HG02798 (cell line): ENCODE results near the gene RMI2.

Experiments
- ATAC-seq: cut with Tn5 transposase; IDR thresholded peaks from one replicate; pipeline ENCODE4 v1.9.1; 2021; ENCODE audit warnings: mild to moderate bottlenecking; ENCODE audit not compliant: unreplicated experiment, poor library complexity

RMI2 gene

GRCh38 chr16:11309895-11310633 is 35.2 kb upstream of the RMI2 start:
- ATAC-seq: peak; percentile 48

GRCh38 chr16:11310634-11310977 is 34.7 kb upstream of the RMI2 start:
- ATAC-seq: no peak

GRCh38 chr16:11310997-11311561 is 34.2 kb upstream of the RMI2 start:
- peak; percentile 36 for ATAC-seq

- ATAC-seq: no peak
Observed at GRCh38 chr16:11312718-11313492, 32.4 kb upstream of the RMI2 start.

GRCh38 chr16:11313493-11314308 is 31.6 kb upstream of the RMI2 start:
- ATAC-seq: no peak

GRCh38 chr16:11314309-11314894 is 30.9 kb upstream of the RMI2 start:
- no peak for ATAC-seq

- ATAC-seq: no peak
Observed at GRCh38 chr16:11315510-11315909, 29.7 kb upstream of the RMI2 start.

- ATAC-seq: no peak
Observed at GRCh38 chr16:11316331-11317015, 28.8 kb upstream of the RMI2 start.

- ATAC-seq: no peak
Observed at GRCh38 chr16:11318817-11319216, 26.4 kb upstream of the RMI2 start.

GRCh38 chr16:11319529-11320146 is 25.6 kb upstream of the RMI2 start:
- ATAC-seq: no peak

GRCh38 chr16:11320170-11320569 is 25.1 kb upstream of the RMI2 start:
- no peak for ATAC-seq

GRCh38 chr16:11321662-11322061 is 23.6 kb upstream of the RMI2 start:
- no peak for ATAC-seq

- no peak for ATAC-seq
Observed at GRCh38 chr16:11322823-11323222, 22.4 kb upstream of the RMI2 start.

GRCh38 chr16:11323551-11324336 is 21.5 kb upstream of the RMI2 start:
- no peak for ATAC-seq

- no peak for ATAC-seq
Observed at GRCh38 chr16:11325404-11326083, 19.7 kb upstream of the RMI2 start.

GRCh38 chr16:11326084-11326736 is 19.0 kb upstream of the RMI2 start:
- ATAC-seq: no peak

GRCh38 chr16:11326737-11327276 is 18.5 kb upstream of the RMI2 start:
- ATAC-seq: no peak
